GM18507 (cell line): ENCODE results near the gene MRPS5.
"Not testable (repeated sequence)": the region's sequence is repeated elsewhere in the genome, so short reads cannot be mapped to it uniquely, and the experiment has no call there.

ENCODE experiments used
- DNase-seq: peaks from one replicate; pipeline ENCODE4 v3.0.0; 2011; ENCODE audit warnings: low read depth; ENCODE audit not compliant: insufficient read length; ENCODE audit errors: extremely low spot score
- FAIRE-seq: peaks from 2 replicates; lab custom pipeline; 2011; peaks lifted over from hg19 to GRCh38; lab: Jason Lieb, UNC

MRPS5 gene

DNA sequence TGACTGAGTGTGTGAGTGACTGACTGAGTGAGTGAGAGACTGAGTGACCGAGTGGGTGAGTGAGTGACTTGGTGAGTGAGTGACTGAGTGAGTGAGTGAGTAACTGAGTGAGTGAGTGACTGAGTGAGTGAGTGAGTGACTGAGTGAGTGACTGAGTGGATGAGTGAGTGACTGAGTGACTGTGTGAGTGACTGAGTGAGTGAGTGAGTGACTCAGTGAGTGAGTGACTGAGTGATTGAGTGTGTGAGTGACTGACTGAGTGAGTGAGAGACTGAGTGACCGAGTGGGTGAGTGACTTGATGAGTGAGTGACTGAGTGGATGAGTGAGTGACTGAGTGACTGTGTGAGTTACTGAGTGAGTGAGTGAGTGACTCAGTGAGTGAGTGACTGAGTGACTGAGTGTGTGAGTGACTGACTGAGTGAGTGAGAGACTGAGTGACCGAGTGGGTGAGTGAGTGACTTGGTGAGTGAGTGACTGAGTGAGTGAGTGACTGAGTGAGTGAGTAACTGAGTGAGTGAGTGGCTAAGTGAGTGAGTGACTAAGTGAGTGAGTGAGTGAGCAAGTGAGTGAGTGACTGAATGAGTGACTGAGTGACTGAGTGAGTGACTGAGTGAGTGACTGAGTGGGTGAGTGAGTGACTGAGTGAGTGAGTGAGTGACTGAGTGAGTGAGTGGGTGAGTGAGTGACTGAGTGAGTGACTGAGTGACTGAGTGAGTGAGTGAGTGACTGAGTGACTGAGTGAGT, 83.6 kb downstream of the MRPS5 start:
- not testable (repeated sequence) for FAIRE-seq, DNase-seq

DNA sequence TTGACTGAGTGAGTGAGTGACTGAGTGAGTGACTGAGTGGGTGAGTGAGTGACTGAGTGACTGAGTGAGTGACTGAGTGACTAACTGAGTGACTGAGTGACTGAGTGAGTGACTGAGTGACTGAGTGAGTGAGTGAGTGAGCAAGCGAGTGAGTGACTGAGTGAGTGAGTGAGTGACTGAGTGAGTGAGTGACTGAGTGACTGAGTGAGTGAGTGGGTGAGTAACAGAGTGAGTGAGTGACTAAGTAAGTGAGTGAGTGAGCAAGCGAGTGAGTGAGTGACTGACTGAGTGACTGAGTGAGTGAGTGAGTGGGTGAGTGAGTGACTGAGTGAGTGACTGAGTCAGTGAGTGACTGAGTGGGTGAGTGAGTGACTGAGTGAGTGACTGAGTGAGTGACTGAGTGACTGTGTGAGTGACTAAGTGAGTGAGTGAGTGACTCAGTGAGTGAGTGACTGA, 84.2 kb downstream of the MRPS5 start:
- no peak for FAIRE-seq

DNA sequence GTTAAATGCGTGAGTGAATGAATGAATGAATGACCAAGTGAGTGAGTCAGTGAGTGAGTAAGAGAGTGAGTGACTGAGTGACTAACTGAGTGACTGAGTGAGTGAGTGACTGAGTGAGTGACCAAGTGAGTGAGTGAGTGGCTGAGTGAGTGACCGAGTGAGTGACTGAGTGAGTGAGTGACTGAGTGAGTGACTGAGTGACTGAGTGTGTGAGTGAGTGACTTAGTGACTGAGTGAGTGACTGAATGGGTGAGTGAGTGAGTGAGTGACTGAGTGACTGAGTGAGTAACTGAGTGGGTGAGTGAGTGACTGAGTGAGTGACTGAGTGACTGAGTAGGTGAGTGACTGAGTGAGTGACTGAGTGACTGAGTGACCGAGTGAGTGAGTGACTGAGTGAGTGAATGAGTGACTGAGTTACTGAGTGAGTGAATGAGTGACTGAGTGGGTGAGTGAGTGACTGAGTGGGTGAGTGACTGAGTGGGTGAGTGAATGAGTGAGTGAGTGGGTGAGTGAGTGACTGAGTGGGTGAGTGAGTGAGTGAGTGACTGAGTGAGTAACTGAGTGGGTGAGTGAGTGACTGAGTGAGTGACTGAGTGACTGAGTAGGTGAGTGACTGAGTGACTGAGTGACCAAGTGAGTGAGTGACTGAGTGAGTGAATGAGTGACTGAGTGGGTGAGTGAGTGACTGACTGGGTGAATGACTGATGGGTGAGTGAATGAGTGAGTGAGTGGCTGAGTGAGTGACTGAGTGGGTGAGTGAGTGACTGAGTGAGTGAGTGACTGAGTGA, 84.8 kb downstream of the MRPS5 start:
- DNase-seq (no peak), FAIRE-seq (peak; percentile 5)

More for the DNA sequence above, 84.2 kb downstream of the MRPS5 start:
- DNase-seq = no peak
